A673 (cell line): ENCODE measurements around the gene PHF14. TPM values are rescaled to one million over a fixed set of nuclear protein-coding genes. Genes with fewer than 3 reads are reported as not detected.
A peak's percentile ranks its signal among the peaks of the same experiment; 100 is the strongest.

Experiments
- BruUV-seq: library from RNA; stranded (reverse); fragments of 400-500 nt; replicated peaks from 2 replicates; lab custom pipeline; 2021; lab: Mats Ljungman, UMichigan
- CTCF ChIA-PET: fragments of 300-600 bp; sonication (Branson Sonifier 250); formaldehyde crosslinking; loops from one replicate; lab custom pipeline; 2022; ENCODE audit warnings: antibody characterized with exemption; lab: Charles Lee
- POLR2A ChIA-PET: fragments of 300-600 bp; sonication (Branson Sonifier 250); formaldehyde crosslinking; loops from one replicate; lab custom pipeline; 2022; ENCODE audit warnings: antibody characterized with exemption; ENCODE audit not compliant: low non-redundant PET; lab: Charles Lee
- DNase-seq: peaks from one replicate; pipeline ENCODE4 v3.0.0-alpha.2; 2015; ENCODE audit warnings: low spot score
- H3K27ac ChIP-seq: fragments of 200-600 bp; sonication (generic); 2 replicates; pipeline ENCODE4 v1.5.1; 2016; ENCODE audit warnings: mixed run types, low read depth, mild to moderate bottlenecking, mixed read lengths, antibody characterized with exemption, low read length; ENCODE audit not compliant: poor library complexity, severe bottlenecking
- H3K27me3 ChIP-seq: fragments of 200-600 bp; sonication (generic); replicated peaks from 2 replicates; pipeline ENCODE4 v1.6.1; 2017; ENCODE audit warnings: mixed run types, low read depth, mild to moderate bottlenecking, mixed read lengths, antibody characterized with exemption, low read length; ENCODE audit not compliant: insufficient read depth, poor library complexity
- H3K36me3 ChIP-seq: fragments of 200-600 bp; sonication (generic); 2 replicates; pipeline ENCODE4 v1.6.1; 2016; ENCODE audit warnings: mixed run types, mild to moderate bottlenecking, mixed read lengths, antibody characterized with exemption, low read length; ENCODE audit not compliant: insufficient read depth, poor library complexity, severe bottlenecking
- H3K4me1 ChIP-seq: fragments of 200-600 bp; sonication (generic); 2 replicates; pipeline ENCODE4 v1.6.1; 2017; ENCODE audit warnings: mixed run types, mild to moderate bottlenecking, mixed read lengths, antibody characterized with exemption, low read length; ENCODE audit not compliant: insufficient read depth, poor library complexity, severe bottlenecking
- H3K4me3 ChIP-seq: fragments of 200-600 bp; sonication (generic); 2 replicates; pipeline ENCODE4 v1.5.1; 2016; ENCODE audit warnings: low read depth, mixed run types, mild to moderate bottlenecking, mixed read lengths, low read length; ENCODE audit not compliant: poor library complexity, severe bottlenecking
- H3K9me3 ChIP-seq: fragments of 200-600 bp; sonication (generic); 2 replicates; pipeline ENCODE4 v1.6.1; 2016; ENCODE audit warnings: mixed run types, low read depth, mild to moderate bottlenecking, mixed read lengths, antibody characterized with exemption, low read length; ENCODE audit not compliant: poor library complexity, severe bottlenecking
- CTCF ChIP-seq: fragments of 300-800, 200-600 bp; sonication (generic); conservative IDR thresholded peaks from 2 replicates; pipeline ENCODE4 v1.5.1; 2017; ENCODE audit warnings: low read depth, mild to moderate bottlenecking, antibody characterized with exemption, low read length, moderate library complexity, mixed read lengths
- EZH2 ChIP-seq: fragments of 200-600 bp; sonication (generic); IDR thresholded peaks from 2 replicates; pipeline ENCODE4 v1.6.1; 2017; ENCODE audit warnings: borderline replicate concordance, low read depth, mild to moderate bottlenecking, mixed read lengths, antibody characterized with exemption, low read length; ENCODE audit not compliant: poor library complexity, severe bottlenecking
- intact Hi-C: fragments of 100-400 bp; cut with micrococcal nuclease; formaldehyde crosslinking; loops from one replicate; pipeline ENCODE4 v1.10.0; 2022; ENCODE audit not compliant: unreplicated experiment
- total RNA-seq: library from RNA; stranded (reverse); gene quantifications from 2 replicates; pipeline ENCODE4 v1.2.3, GENCODE V29; 2021

Gene PHF14
- total RNA-seq, 1 experiment from 2014 or later: 79.5 TPM

DNA sequence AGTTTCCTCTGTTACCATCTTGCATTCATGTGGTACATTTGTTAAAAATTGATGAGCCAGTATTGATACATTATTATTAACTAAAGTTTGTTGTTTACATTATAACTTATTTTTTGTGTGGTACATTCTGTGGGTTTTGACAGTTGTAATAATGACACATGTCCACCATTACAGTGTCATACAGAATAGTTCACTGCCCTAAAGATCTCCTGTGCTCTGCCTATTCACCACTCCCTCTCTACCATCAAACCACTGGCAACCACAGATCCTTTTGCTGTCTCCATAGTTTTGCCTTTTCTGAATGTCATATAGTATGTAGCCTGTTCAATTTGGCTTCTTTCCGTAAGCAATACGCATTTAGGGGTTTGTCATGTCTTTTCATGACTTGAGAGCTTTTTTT, 156.9 kb downstream of the PHF14 start:
- Histone ChIP-seq H3K9me3 (no peaks in the 10 kb centered on the region), H3K36me3 (no peaks in the 10 kb centered on the region), H3K4me1 (peaks cover 42% of the 10 kb centered on the region), H3K4me3 (no peak overlapping the region), H3K27me3 (no peaks in the 10 kb centered on the region), H3K27ac (peak overlapping the region; percentile 6)
- TSS peak; percentile 28 for BruUV-seq
- intact Hi-C loops: no loop called here
- CTCF ChIA-PET: interaction anchor here (0.6 kb wide), 1 partner anchor 82 kb away, joined by 3 read pairs; no protein-coding TSS in a partner anchor
- POLR2A ChIA-PET: no interaction called here
- no peak for DNase-seq
- TF ChIP-seq EZH2 (no peak), CTCF (no peak)

- Histone ChIP-seq H3K27me3 (no peaks in the 10 kb centered on the region), H3K4me1 (peaks cover 24% of the 10 kb centered on the region), H3K36me3 (no peaks in the 10 kb centered on the region), H3K9me3 (no peaks in the 10 kb centered on the region), H3K27ac (no peak overlapping the region), H3K4me3 (no peak overlapping the region)
- ChIA-PET POLR2A (no interaction called here), CTCF (no interaction called here)
- intact Hi-C loops: no loop called here
- TF ChIP-seq EZH2 (no peak), CTCF (no peak)
- DNase-seq: no peak
- BruUV-seq: no TSS peak
These were observed 159.8 kb downstream of the PHF14 start for GRCh38 chr7:11133436-11133959.

- no peak for DNase-seq
- CTCF ChIA-PET: no interaction called here
- no peak overlapping the region for H3K4me3 ChIP-seq
- no TSS peak for BruUV-seq
- H3K27me3 ChIP-seq: no peaks in the 10 kb centered on the region
- H3K4me1 ChIP-seq: peaks cover 6% of the 10 kb centered on the region
- TF ChIP-seq CTCF (no peak), EZH2 (no peak)
- POLR2A ChIA-PET: interaction anchor here (0.8 kb wide), 1 partner anchor 915 kb away, joined by 7 read pairs; no protein-coding TSS in a partner anchor
- H3K9me3 ChIP-seq: no peaks in the 10 kb centered on the region
- intact Hi-C loops: no loop called here
- H3K27ac ChIP-seq: no peak overlapping the region
- no peaks in the 10 kb centered on the region for H3K36me3 ChIP-seq
These were observed 161.9 kb downstream of the PHF14 start for GRCh38 chr7:11135573-11135972.
